Mesothelial cell of epicardium (in vitro differentiated cells): ENCODE data around the gene SPPL2C. TPM values are rescaled to one million over a fixed set of nuclear protein-coding genes. Genes with fewer than 3 reads are reported as not detected.

ENCODE experiments used
- DNase-seq, 2 experiments: peaks; one replicate each; pipeline ENCODE4 v3.0.0; 2021; ENCODE audit warnings: low spot score in 2 of 2; ENCODE audit not compliant: unreplicated experiment in 2 of 2
- H3K27ac Mint-ChIP-seq: 2 replicates; pipeline ENCODE4 v1.8.0; 2021; ENCODE audit warnings: mixed read lengths
- H3K27me3 Mint-ChIP-seq: 2 replicates; pipeline ENCODE4 v1.8.0; 2021; ENCODE audit warnings: low read depth, mixed read lengths
- H3K36me3 Mint-ChIP-seq: 2 replicates; pipeline ENCODE4 v1.8.0; 2021; ENCODE audit warnings: mixed read lengths
- H3K4me1 Mint-ChIP-seq: 2 replicates; pipeline ENCODE4 v1.8.0; 2021; ENCODE audit warnings: mixed read lengths
- H3K4me3 Mint-ChIP-seq: 2 replicates; pipeline ENCODE4 v1.8.0; 2021; ENCODE audit warnings: mild to moderate bottlenecking, moderate library complexity, mixed read lengths
- H3K9me3 Mint-ChIP-seq: 2 replicates; pipeline ENCODE4 v1.8.0; 2021; ENCODE audit warnings: mixed read lengths
- CTCF ChIP-seq: fragments of 200-600 bp; sonication (generic); IDR thresholded peaks from one replicate; pipeline ENCODE4 v1.5.0; 2021; ENCODE audit warnings: antibody characterized with exemption; ENCODE audit not compliant: unreplicated experiment
- total RNA-seq: library from RNA; stranded (reverse); gene quantifications from 3 replicates; pipeline ENCODE4 v1.2.1, GENCODE V29; 2021

SPPL2C gene
- total RNA-seq, 1 donor from 2014 or later = not detected

- TF ChIP-seq CTCF = no peak
- H3K27ac Mint-ChIP-seq = no peak overlapping the region
- H3K4me1 Mint-ChIP-seq = no peaks in the 10 kb centered on the region
- DNase-seq = no peak
- H3K36me3 Mint-ChIP-seq = no peaks in the 10 kb centered on the region
- no peaks in the 10 kb centered on the region for H3K9me3 Mint-ChIP-seq
- peaks cover 30% of the 10 kb centered on the region for H3K27me3 Mint-ChIP-seq
- no peak overlapping the region for H3K4me3 Mint-ChIP-seq
Measured at GRCh38 chr17:45841883-45842525, 2.7 kb upstream of the SPPL2C start.

DNA sequence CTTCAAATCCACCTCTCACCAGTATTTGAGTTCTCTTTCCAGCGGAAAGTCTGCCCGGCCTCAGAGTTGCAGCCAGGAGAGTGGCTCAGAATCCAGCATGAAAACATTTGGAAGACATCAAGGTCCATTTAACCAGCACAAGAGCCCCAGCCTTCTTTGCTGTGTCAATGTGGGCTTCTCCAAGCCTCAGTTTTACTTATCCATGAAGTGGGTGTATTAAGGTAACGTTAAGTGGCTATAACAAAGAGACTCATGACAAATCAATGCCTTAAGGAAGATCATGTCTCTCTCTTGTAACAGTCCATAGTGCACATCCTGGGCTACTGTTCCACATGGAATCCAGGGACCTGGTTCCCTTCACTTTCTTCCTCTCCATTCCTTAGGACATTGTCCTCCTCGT, 959 bp upstream of the SPPL2C start:
- Mint-ChIP-seq H3K27me3 (peaks cover 29% of the 10 kb centered on the region), H3K4me1 (no peaks in the 10 kb centered on the region), H3K27ac (no peak overlapping the region), H3K36me3 (no peaks in the 10 kb centered on the region), H3K4me3 (no peak overlapping the region), H3K9me3 (no peaks in the 10 kb centered on the region)
- no peak for TF ChIP-seq CTCF
- DNase-seq = no peak

DNA sequence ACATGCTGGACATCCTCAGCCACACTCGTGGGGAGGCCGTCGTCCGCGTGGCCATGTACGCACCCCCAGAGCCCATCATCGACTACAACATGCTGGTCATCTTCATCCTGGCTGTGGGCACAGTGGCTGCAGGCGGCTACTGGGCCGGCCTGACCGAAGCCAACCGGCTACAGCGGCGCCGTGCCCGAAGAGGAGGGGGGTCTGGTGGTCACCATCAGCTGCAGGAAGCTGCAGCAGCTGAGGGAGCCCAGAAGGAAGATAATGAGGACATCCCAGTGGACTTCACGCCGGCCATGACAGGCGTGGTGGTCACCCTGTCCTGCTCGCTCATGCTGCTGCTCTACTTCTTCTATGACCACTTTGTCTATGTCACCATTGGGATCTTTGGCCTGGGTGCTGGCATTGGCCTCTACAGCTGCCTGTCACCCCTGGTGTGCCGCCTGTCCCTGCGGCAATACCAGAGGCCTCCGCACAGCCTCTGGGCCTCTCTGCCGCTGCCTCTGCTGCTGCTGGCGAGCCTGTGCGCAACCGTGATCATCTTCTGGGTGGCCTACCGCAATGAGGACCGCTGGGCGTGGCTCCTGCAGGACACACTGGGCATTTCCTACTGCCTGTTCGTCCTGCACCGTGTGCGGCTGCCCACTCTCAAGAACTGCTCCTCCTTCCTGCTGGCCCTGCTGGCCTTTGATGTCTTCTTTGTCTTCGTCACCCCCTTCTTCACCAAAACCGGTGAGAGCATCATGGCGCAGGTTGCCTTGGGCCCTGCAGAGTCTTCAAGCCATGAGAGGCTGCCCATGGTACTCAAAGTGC, 900 bp downstream of the SPPL2C start:
- Mint-ChIP-seq H3K36me3 (no peaks in the 10 kb centered on the region), H3K4me1 (no peaks in the 10 kb centered on the region), H3K27ac (no peak overlapping the region), H3K27me3 (peaks cover 27% of the 10 kb centered on the region), H3K4me3 (no peak overlapping the region), H3K9me3 (no peaks in the 10 kb centered on the region)
- no peak for DNase-seq
- TF ChIP-seq CTCF = no peak

DNA sequence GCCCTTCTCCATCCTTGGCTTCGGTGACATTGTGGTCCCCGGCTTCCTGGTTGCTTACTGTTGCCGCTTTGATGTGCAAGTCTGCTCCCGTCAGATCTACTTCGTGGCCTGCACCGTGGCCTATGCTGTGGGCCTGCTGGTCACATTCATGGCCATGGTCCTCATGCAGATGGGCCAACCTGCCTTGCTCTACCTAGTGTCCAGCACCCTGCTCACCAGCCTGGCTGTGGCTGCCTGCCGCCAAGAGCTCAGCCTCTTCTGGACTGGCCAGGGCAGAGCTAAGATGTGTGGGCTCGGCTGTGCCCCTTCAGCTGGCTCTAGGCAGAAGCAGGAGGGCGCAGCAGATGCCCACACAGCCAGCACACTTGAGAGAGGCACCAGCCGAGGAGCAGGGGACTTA, 1.5 kb downstream of the SPPL2C start:
- Mint-ChIP-seq H3K27me3 (peaks cover 31% of the 10 kb centered on the region), H3K36me3 (no peaks in the 10 kb centered on the region), H3K4me1 (no peaks in the 10 kb centered on the region), H3K9me3 (no peaks in the 10 kb centered on the region), H3K27ac (no peak overlapping the region), H3K4me3 (no peak overlapping the region)
- DNase-seq = no peak
- TF ChIP-seq CTCF = no peak

- Mint-ChIP-seq H3K36me3 (no peaks in the 10 kb centered on the region), H3K9me3 (no peaks in the 10 kb centered on the region), H3K4me3 (no peak overlapping the region), H3K4me1 (no peaks in the 10 kb centered on the region), H3K27ac (no peak overlapping the region), H3K27me3 (peaks cover 32% of the 10 kb centered on the region)
- no peak for DNase-seq
- TF ChIP-seq CTCF = no peak
Measured at GRCh38 chr17:45846646-45847045, 2.0 kb downstream of the SPPL2C start.
